Measurements from ENCODE around the gene DSG1.

- TF ChIP-seq CTCF (IDR thresholded peaks at IDR 0.05): no peak
- TF ChIP-seq ATF3 (CRISPR knock-in tag; conservative IDR thresholded peaks at IDR 0.05): no peak
- TF ChIP-seq NFYB (CRISPR knock-in tag; conservative IDR thresholded peaks at IDR 0.05; ENCODE audit: low read depth): no peak
Measured at GRCh38 chr18:31386741-31387140, 68.8 kb downstream of the DSG1 start.
